Ramos (cell line): ENCODE results near the gene ABHD4.

Source experiments
- in situ Hi-C: fragments of 300-500 bp; cut with MboI; formaldehyde crosslinking; loops from one replicate; pipeline ENCODE4 v1.14.3; 2022; ENCODE audit warnings: low sequenced_read_pairs; ENCODE audit not compliant: unreplicated experiment

The ABHD4 gene

GRCh38 chr14:22560662-22561365 is 37.3 kb upstream of the ABHD4 start:
- in situ Hi-C loops, result no loop called here

DNA sequence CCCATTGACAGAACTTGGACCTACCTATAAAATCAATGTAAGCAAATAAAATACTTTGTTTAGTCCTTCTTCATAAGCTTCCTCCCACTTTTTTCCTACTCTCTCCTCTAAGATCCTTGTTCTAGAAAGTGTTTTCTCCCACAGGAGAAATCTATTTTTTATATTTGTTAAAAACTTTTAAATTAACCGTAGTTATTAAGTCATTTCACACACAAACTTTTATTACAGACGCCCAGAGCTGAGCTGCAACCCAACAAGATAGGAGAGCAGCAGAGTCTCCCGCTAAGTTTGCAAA is 36.8 kb upstream of the ABHD4 start:
- in situ Hi-C loops, result no loop called here

DNA sequence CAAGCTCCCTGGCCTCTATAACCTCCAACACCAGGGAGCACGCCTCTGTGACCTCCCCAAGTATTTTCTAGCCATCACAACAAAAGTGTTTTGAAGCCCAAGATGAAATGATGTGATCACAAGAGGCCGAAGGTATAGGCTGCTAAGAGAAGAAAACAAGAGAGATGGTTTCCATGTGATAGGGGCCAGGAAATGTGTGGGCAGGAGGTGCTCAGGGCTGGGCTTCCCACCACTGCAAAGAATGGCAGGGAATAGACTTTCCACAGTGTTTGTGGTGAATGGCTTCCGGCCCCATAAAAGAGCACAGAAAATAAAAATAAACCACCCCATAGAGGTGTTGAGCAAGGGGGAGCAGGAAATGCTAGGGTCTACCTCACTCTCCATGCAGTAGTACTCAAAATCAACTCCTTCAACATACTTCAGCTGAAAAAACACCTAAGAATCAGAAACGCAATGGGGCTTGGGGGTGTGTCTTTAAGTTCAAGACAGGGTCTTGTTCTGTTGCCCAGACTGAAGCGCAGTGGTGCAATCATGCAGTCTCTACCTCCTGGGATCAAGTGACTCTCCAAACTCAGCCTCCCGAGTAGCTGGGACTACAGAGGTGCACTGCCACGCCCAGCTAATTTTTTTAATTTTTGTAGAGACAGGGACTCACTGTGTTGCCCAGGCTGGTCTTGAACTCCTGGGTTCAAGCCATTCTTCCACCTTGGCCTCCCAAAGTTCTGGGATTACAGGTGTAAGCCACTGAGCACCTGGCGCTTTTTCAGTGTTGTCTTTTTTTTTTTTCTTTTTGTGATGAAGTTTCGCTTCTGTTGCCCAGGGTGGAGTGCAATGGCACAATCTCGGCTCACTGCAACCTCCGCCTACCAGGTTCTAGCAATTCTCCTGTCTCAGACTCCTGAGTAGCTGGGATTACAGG is 36.2 kb upstream of the ABHD4 start:
- in situ Hi-C loops, result no loop called here

DNA sequence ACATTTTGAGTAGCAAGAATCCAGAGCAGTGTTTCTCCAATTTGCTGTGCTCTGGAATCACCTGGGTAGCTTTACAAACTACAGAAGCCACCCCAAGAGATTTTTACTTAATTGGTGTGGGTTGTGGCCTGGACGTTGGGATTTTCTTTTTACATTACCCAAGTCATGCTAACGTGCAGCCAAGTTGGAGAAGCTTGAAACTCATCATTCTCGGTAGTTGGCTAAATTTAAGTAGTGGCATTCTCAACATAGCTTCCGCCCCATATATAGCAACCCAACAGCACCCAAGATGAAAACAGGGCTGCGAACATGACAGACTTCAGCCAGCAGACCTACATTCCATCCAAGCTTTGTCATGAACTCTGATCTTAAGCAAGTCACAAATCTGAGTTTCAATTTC is 34.1 kb upstream of the ABHD4 start:
- in situ Hi-C loops, result no loop called here

DNA sequence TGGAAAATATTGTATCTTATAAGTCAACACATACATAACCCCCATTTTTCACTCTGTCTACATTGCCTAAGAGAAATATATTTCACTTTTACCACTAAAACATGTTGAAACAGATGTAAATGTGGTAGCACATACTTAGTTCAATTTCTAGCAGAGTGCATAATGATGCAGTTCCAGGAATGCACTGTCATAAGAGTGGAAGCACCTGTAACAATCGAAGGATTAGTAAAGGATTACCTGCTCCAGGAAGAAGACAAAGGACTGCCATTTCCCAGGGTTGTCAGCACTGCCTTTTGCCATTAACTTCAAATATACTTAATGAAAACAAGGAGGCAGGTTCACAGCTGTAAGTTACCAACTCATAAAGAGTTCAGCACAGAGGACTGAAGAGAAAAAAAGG is 33.6 kb upstream of the ABHD4 start:
- in situ Hi-C loops, result no loop called here

GRCh38 chr14:22565391-22565945 is 32.6 kb upstream of the ABHD4 start:
- in situ Hi-C loops, result loop anchor here (5.0 kb wide), 1 partner anchor 88 kb away; no protein-coding TSS in a partner anchor

- in situ Hi-C loops, result loop anchor here (5.0 kb wide), 1 partner anchor 89 kb away; no protein-coding TSS in a partner anchor
Observed at GRCh38 chr14:22566266-22566665, 31.8 kb upstream of the ABHD4 start.

DNA sequence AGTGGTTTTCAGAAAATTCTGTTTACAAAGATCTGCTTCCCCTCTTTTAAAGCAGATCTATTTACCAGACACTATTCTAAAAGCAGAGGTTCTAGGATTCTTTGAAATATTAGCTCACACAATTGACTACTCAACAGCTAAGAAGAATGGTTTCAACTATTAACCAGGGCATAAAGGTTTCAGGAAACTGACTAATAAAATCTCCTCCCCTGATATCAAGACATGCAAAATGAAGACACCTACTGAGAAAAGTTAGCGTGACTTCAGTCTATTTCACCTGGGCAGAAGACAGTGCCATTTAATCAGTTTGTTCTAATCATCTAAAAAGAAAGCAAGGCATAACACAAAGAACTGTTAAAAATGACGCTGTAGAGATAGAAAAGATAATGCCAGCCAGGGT is 31.3 kb upstream of the ABHD4 start:
- in situ Hi-C loops, result loop anchor here (5.0 kb wide), 1 partner anchor 90 kb away; no protein-coding TSS in a partner anchor

GRCh38 chr14:22567437-22567836 is 30.7 kb upstream of the ABHD4 start:
- in situ Hi-C loops, result loop anchor here (5.0 kb wide), 1 partner anchor 90 kb away; no protein-coding TSS in a partner anchor

DNA sequence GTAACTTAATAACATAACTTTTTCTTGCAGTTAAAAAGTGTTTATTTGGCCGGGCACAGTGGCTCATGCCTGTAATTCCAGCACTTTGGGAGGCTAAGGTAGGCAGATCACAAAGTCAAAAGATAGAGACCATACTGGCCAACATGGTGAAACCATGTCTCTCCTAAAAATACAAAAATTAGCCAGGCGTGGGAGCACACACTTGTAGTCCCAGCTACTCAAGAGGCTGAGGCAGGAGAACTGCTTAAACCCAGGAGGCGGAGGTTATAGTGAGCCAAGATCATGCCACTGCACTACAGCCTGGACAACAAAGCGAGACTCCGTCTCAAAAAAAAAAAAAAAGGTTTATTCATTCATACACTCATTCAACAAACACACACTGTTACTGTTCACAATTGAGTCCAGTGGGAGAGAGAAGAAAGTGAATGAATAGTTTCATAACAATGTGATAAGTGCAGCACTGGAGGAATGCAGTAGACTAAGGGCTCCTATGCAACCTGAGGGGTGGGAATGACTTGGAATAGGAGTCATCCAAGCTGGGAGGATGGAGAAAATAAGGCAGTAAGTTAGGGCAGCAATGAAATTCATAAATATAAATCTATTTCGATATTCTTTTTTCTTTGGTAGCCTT is 28.9 kb upstream of the ABHD4 start:
- in situ Hi-C loops, result loop anchor here (5.0 kb wide), 1 partner anchor 92 kb away; no protein-coding TSS in a partner anchor

DNA sequence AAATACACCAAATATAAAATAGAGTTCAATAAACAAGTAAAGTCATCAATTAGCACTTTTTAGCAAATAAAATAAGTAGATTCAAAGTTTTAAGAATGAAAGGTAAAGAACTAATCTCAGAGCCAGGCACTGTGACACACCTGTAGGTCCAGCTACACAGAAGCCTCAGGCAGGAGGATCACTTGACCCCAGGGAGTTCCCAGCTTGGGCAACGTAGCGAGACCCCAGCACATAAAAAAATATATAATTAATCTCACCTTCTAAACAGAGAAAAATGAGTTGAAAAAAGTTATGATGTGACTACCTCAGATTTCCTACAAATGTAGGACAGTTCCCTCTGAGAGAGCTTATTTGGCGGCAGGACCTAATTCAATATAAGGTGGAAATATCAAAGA is 28.4 kb upstream of the ABHD4 start:
- in situ Hi-C loops, result loop anchor here (5.0 to 10.0 kb wide), 3 partner anchors 92 to 485 kb away; partner anchors contain the start of gene CDH24

GRCh38 chr14:22570132-22570949 is 27.8 kb upstream of the ABHD4 start:
- in situ Hi-C loops, result loop anchor here (10.0 kb wide), 2 partner anchors 256 to 484 kb away; partner anchors contain the start of gene CDH24

GRCh38 chr14:22572562-22573058 is 25.5 kb upstream of the ABHD4 start:
- in situ Hi-C loops, result loop anchor here (10.0 kb wide), 2 partner anchors 258 to 482 kb away; partner anchors contain the start of gene CDH24

DNA sequence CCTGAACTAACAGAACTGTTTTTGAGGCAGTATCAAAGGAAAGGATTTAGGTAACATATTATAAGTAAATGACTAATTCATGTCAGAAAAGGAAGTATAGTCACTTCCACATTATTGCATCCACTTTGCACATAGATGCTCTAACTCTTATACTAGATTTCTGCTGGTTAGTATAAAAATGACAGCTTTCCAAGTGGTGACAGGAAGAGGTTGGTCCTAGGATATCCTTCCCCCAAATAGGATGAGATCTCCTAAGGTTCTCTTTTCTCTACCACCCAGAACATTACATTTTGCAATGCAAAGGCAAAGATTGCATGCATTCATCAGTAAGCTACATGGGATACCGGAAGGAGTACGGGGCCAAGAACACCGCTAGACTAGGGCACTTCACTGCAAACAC is 24.3 kb upstream of the ABHD4 start:
- in situ Hi-C loops, result loop anchor here (10.0 kb wide), 2 partner anchors 259 to 481 kb away; partner anchors contain the start of gene CDH24

DNA sequence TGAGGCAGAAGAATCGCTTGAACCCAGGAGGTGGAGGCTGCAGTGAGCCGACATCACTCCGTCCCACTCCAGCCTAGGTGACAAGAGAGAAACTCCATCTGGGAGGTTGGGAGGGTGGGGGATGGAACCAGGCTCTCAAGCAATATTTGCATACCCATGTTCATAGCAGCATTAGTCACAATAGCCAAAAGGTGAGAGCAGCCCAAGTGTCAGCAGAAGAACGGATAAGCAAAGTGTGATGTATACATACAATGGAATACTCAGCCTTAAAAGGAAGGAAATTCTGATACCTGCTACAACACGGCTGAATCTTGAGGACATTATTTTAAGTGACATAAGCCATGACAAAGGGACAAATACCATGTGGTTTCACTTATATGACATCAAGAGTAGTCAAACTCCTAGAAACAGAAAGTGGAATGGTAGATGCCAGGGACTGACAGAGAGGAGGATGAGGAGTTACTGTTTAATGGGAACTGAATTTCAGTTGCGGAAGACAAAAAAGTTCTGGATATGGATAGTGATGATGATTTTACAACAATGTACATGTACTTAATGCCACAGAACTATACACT is 20.7 kb upstream of the ABHD4 start:
- in situ Hi-C loops, result loop anchor here (5.0 to 10.0 kb wide), 3 partner anchors 263 to 477 kb away; partner anchors contain the start of gene CDH24

GRCh38 chr14:22579236-22579635 is 18.9 kb upstream of the ABHD4 start:
- in situ Hi-C loops, result loop anchor here (5.0 to 10.0 kb wide), 3 partner anchors 264 to 476 kb away; partner anchors contain the start of gene CDH24

- in situ Hi-C loops, result loop anchor here (5.0 to 10.0 kb wide), 3 partner anchors 265 to 475 kb away; partner anchors contain the start of gene CDH24
Observed at GRCh38 chr14:22579881-22580280, 18.2 kb upstream of the ABHD4 start.

DNA sequence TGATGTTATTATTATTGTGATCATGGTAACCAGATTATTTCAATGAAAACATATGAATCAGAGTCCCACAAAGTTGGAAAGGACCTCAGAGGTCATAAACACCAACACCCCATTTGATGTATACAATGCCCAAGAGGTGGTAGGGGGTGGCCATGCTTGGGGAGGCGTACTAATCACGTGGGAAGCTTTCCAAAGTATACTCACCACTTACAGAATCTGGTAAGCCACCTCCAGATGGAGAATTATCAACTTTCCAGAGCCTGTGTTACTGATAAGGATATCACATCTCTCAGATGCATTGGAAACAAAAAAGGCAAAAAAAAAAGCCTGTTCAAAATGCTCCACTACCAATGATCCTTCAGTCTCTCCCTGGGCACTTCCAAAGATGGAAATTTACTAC is 17.5 kb upstream of the ABHD4 start:
- in situ Hi-C loops, result no loop called here

- in situ Hi-C loops, result no loop called here
Observed at GRCh38 chr14:22583994-22584393, 14.1 kb upstream of the ABHD4 start.
